GM21390 (cell line): Measurements from ENCODE around the gene SLC35E1.

Source experiments
- ATAC-seq: cut with Tn5 transposase; IDR thresholded peaks from one replicate; pipeline ENCODE4 v1.9.1; 2021; ENCODE audit not compliant: unreplicated experiment

SLC35E1 gene

DNA sequence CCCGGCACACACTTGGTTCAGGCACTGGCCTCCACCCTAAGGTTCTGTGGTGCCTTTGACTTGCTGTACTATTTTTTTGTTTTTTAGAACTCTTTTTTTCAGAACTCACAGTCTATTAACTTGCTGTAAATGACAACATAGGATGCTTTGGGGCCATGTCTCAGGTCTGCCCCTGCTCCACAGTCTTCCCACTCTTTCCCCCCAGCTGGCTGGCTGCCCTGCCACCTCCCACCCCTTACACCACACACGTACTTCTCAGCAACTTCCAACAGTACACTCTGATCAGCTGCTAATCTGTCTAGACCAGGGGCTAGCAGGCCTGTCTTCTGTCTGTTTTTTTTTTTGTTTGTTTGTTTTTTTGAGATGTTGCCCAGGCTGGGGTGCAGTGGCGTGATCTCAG, 67.9 kb downstream of the SLC35E1 start:
- ATAC-seq: no peak
